Measurements from ENCODE around the gene MRPL45.
"Not testable (repeated sequence)": the region's sequence is repeated elsewhere in the genome, so short reads cannot be mapped to it uniquely, and the experiment has no call there.

DNA sequence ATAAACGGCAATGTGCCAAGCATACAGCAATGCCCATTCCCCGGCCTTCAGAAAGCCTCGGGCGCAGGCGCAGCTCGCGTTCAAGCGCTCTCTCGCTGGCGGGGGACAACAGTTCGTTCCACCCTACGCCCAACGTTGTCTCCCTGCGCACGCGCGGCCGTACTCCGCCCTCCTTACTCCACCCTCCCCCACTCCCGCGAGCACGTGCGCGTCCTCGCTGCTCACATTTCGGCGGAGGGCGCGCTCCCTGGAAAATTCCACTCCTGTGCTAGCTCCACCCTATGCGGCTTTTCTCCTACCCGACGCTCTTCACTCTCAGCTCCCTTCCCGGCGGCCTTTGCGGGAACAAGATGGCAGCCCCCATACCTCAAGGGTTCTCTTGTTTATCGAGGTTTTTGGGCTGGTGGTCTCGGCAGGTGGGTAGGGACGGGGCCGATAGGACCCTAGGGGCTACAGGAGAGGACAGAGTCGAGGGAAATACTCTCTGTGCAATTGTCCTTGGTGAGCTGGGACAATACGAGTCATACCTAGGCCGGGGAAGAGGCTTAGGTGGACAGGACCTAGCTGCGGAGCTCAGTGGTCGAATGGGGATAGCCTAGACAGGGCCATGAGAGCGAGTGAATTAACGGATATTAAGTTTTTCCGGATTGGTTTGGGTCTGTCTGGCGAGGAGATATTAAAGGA, at the start of gene MRPL45:
- TF ChIP-seq GATA2, GATA3 (IDR thresholded peaks at IDR 0.05; ENCODE audit: low read depth, low read length): not testable (repeated sequence)
